Activated CD8-positive, alpha-beta memory T cell treated with anti-CD3 and anti-CD28 coated beads, Interleukin-2, amount 10 ng/mL, durations not matched to agents 7 days and 5 days (primary cell): ENCODE measurements around the gene CCDC142. TPM values are rescaled to one million over a fixed set of nuclear protein-coding genes. Genes with fewer than 3 reads are reported as not detected.

Source experiments
- ATAC-seq: fragments of 150-1000 bp; cut with Tn5 transposase; one replicate; pipeline ENCODE4 v1.10.0; 2021; ENCODE audit warnings: moderate library complexity
- CTCF ChIA-PET: fragments of 350-600 bp; sonication (Branson Sonifier 250); formaldehyde crosslinking; loops from one replicate; lab custom pipeline; 2021; ENCODE audit warnings: antibody characterized with exemption; lab: Charles Lee
- DNase-seq: peaks from one replicate; pipeline ENCODE4 v3.0.0-alpha.2; 2020
- H3K27ac Mint-ChIP-seq: one replicate; pipeline ENCODE4 v1.8.0; 2021; ENCODE audit warnings: mild to moderate bottlenecking, mixed read lengths
- H3K27me3 Mint-ChIP-seq: one replicate; pipeline ENCODE4 v1.8.0; 2021; ENCODE audit warnings: mixed read lengths
- H3K36me3 Mint-ChIP-seq: one replicate; pipeline ENCODE4 v1.8.0; 2021; ENCODE audit warnings: mild to moderate bottlenecking, mixed read lengths
- H3K4me1 Mint-ChIP-seq: one replicate; pipeline ENCODE4 v1.8.0; 2021; ENCODE audit warnings: mixed read lengths
- H3K4me3 Mint-ChIP-seq: one replicate; pipeline ENCODE4 v1.8.0; 2021; ENCODE audit warnings: mild to moderate bottlenecking, moderate library complexity, mixed read lengths
- H3K9me3 Mint-ChIP-seq: one replicate; pipeline ENCODE4 v1.8.0; 2022; ENCODE audit warnings: low read depth, mixed read lengths
- total RNA-seq, 2 experiments: library from RNA; stranded (reverse); gene quantifications; one replicate each; pipeline ENCODE4 v1.2.3, GENCODE V29; 2021

The CCDC142 gene
- total RNA-seq, 2 experiments from 2014 or later, result 26.5 to 29.5 TPM

DNA sequence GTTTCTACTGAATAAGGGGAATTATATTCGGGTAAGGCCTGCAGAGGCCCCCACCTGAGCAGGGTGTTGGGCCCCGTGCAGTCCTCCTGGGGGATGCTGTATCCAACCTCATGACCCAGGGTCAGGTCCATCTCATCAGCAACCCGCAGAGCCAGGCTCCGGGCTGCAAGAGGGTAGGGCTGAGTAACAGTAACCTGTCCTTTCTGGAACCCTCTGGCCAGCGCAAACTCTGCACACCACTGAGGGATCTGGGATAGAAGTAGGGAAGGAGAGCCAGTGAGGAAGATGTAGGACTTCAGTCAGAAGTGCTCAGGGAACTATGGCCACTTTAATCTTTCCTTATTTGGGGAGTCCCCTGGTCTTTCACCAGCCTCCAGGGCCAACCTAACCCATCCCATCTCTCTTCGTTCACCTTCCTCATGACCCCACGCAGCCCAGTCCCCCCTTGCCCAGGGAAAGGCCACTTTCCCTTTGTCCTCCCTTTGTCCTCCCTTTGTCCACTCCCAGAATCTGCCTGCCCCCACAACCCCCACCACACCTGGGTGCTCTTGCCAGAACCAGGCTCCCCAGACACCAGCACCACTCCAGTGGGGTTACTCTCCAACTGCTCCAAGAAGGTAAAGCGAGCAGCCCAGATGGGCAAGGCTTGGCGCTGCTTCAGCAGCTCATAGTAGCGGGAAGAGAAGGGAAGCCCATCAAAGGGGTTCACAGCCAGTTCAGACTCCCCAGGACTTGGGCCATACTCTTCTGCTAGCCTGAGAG lies 42.3 kb upstream of the CCDC142 start:
- Mint-ChIP-seq H3K4me3 (no peak overlapping the region), H3K4me1 (peaks cover 26% of the 10 kb centered on the region), H3K9me3 (no peaks in the 10 kb centered on the region), H3K27ac (no peak overlapping the region), H3K27me3 (peaks cover 12% of the 10 kb centered on the region), H3K36me3 (peaks cover 33% of the 10 kb centered on the region)
- ATAC-seq, result no peak
- CTCF ChIA-PET, result interaction anchor here (1.6 to 1.9 kb wide), 2 partner anchors 11 to 42 kb away, joined by 4 to 5 read pairs; partner anchors contain the start of genes CCDC142, TLX2 and TTC31
- DNase-seq, result no peak

DNA sequence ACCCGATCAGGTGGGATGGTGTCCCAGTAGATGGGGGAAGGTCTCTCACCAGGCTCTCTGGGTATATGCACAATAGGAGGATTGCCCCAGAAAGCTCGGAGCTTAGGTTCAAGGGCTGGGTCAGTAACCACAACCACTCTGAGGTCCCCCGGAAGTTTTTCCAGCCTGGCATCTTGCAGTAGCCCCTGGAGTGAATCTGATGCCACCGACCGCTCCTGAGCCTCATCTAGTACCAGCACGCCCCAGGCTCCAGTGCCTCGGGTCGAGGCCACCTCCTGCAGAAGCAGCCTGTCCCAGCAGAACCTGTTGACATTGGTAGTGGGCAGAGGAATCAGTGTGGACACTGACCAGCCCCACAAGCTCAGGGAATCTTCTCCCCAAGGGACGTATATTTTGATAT lies 41.2 kb upstream of the CCDC142 start:
- no peaks in the 10 kb centered on the region for H3K9me3 Mint-ChIP-seq
- peaks cover 32% of the 10 kb centered on the region for H3K36me3 Mint-ChIP-seq
- DNase-seq, result no peak
- no peak for ATAC-seq
- peaks cover 26% of the 10 kb centered on the region for H3K4me1 Mint-ChIP-seq
- CTCF ChIA-PET, result no interaction called here
- H3K27me3 Mint-ChIP-seq, result peaks cover 23% of the 10 kb centered on the region
- H3K27ac Mint-ChIP-seq, result no peak overlapping the region
- no peak overlapping the region for H3K4me3 Mint-ChIP-seq

- Mint-ChIP-seq H3K36me3 (peaks cover 19% of the 10 kb centered on the region), H3K27ac (no peak overlapping the region), H3K4me1 (peaks cover 11% of the 10 kb centered on the region), H3K9me3 (no peaks in the 10 kb centered on the region), H3K27me3 (peaks cover 38% of the 10 kb centered on the region), H3K4me3 (no peak overlapping the region)
- DNase-seq (no peak), ATAC-seq (peak; percentile 28)
- CTCF ChIA-PET, result interaction anchor here (1.2 to 1.8 kb wide), 4 partner anchors 10 to 63 kb away, joined by 3 to 8 read pairs (median 4); no protein-coding TSS in a partner anchor
Observed at GRCh38 chr2:74522516-74522915, 39.7 kb upstream of the CCDC142 start.

DNA sequence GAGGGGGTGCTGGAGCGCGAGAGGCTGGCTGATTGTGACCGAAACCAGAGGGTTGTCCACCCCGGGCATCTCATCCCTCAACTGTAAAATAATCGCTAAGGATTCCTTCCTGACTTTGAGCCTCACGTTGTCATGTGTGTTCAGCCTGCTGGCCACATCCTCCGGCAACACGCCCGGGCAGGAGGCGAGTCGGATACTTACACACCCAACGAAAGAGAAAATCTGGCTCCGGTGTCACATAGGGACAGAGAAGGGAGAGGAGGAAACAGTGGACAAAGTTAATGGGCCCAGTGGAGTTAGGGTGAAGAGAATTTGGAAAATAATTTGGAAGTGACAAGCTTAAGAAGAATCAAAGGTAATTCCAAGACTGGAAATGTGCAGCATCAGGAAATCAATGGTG lies 33.9 kb upstream of the CCDC142 start:
- ATAC-seq (no peak), DNase-seq (no peak)
- Mint-ChIP-seq H3K4me3 (peak overlapping the region; percentile 62), H3K4me1 (peaks cover 27% of the 10 kb centered on the region), H3K27me3 (peaks cover 81% of the 10 kb centered on the region), H3K9me3 (no peaks in the 10 kb centered on the region), H3K36me3 (peaks cover 5% of the 10 kb centered on the region), H3K27ac (peak overlapping the region; percentile 23)
- CTCF ChIA-PET, result interaction anchor here (0.9 to 3.4 kb wide), 4 partner anchors 10 to 34 kb away, joined by 4 to 12 read pairs (median 6); partner anchors contain the start of genes AUP1, CCDC142, DQX1 and HTRA2

GRCh38 chr2:74515981-74516633 lies 33.3 kb upstream of the CCDC142 start:
- Mint-ChIP-seq H3K36me3 (peaks cover 5% of the 10 kb centered on the region), H3K4me1 (peaks cover 32% of the 10 kb centered on the region), H3K27ac (no peak overlapping the region), H3K27me3 (peaks cover 86% of the 10 kb centered on the region), H3K4me3 (peak overlapping the region; percentile 62), H3K9me3 (no peaks in the 10 kb centered on the region)
- DNase-seq (peak; percentile 83), ATAC-seq (peak; percentile 82)
- CTCF ChIA-PET, result interaction anchor here (0.9 to 4.2 kb wide), 5 partner anchors 9 to 33 kb away, joined by 4 to 21 read pairs (median 7); partner anchors contain the start of genes AUP1, CCDC142, DQX1 and HTRA2

- peaks cover 84% of the 10 kb centered on the region for H3K27me3 Mint-ChIP-seq
Observed at GRCh38 chr2:74515271-74515980, 32.6 kb upstream of the CCDC142 start.

DNA sequence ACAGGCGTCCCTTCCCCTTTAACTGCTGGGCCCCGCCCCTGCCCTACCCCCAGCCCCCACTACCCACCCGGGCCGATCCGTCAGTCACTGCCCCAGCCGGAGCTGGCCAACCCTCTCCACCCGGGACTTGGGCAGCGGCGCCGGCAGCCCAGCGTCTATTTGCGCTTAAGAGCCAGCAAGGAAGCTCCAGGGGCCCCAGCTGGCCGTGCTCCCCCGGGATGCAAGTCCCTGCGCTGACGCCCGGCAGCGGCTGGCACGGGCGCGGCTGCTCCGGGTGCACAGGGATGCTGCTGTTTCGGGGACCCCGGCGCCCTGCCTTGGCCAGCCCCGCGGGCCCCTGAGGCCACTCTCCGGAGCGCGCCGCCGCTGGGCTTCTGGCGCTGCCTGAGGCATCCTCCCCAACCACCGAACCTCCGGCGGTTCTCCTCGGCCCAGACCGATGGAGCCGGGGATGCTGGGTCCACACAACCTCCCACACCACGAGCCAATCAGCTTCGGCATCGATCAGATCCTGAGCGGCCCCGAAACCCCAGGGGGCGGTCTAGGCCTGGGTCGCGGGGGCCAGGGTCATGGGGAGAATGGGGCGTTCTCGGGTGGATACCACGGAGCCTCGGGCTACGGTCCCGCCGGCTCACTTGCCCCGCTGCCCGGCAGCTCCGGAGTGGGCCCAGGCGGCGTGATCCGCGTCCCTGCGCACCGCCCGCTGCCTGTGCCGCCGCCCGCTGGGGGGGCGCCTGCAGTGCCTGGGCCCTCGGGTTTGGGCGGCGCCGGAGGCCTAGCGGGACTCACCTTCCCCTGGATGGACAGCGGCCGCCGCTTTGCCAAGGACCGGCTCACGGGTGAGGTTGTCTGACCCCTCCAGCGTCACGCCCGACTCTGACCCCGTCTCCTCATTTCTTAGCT lies 31.8 kb upstream of the CCDC142 start, which contains the start of gene TLX2:
Gene TLX2 (plus strand): TSS at position 83 of the 903 bp plus-strand sequence. CDS start 357 bp downstream, at position 440.
- no peak within 1 kb of the TSS for H3K27ac Mint-ChIP-seq
- peak; percentile 29 for ATAC-seq
- H3K4me3 Mint-ChIP-seq, result peak within 1 kb of the TSS; percentile 62
- H3K4me1 Mint-ChIP-seq, result peaks cover 39% of the 10 kb centered on the region
- no peaks in the 10 kb centered on the region for H3K9me3 Mint-ChIP-seq
- peaks cover 5% of the 10 kb centered on the region for H3K36me3 Mint-ChIP-seq
- no peak for DNase-seq
- CTCF ChIA-PET, result interaction anchor here (0.8 to 4.2 kb wide), 8 partner anchors 8 to 72 kb away, joined by 3 to 21 read pairs (median 4); partner anchors contain the start of genes AUP1, DQX1 and HTRA2
- peaks cover 78% of the 10 kb centered on the region for H3K27me3 Mint-ChIP-seq

More at GRCh38 chr2:74515271-74515980, 32.6 kb upstream of the CCDC142 start:
- Mint-ChIP-seq H3K27ac (no peak overlapping the region), H3K4me3 (peak overlapping the region; percentile 62), H3K9me3 (no peaks in the 10 kb centered on the region), H3K36me3 (peaks cover 5% of the 10 kb centered on the region), H3K4me1 (peaks cover 35% of the 10 kb centered on the region)
- CTCF ChIA-PET, result interaction anchor here (1.4 to 4.2 kb wide), 5 partner anchors 9 to 71 kb away, joined by 3 to 21 read pairs (median 4); partner anchors contain the start of genes AUP1 and HTRA2
- no peak for DNase-seq
- no peak for ATAC-seq

GRCh38 chr2:74513605-74514367 lies 31.0 kb upstream of the CCDC142 start:
- H3K9me3 Mint-ChIP-seq, result no peaks in the 10 kb centered on the region
- ATAC-seq (peak; percentile 44), DNase-seq (no peak)
- CTCF ChIA-PET, result interaction anchor here (0.8 to 4.2 kb wide), 8 partner anchors 10 to 73 kb away, joined by 3 to 21 read pairs (median 4); partner anchors contain the start of genes DQX1 and LBX2
- peaks cover 70% of the 10 kb centered on the region for H3K27me3 Mint-ChIP-seq
- H3K27ac Mint-ChIP-seq, result no peak overlapping the region
- H3K4me3 Mint-ChIP-seq, result peak overlapping the region; percentile 46
- H3K36me3 Mint-ChIP-seq, result peaks cover 5% of the 10 kb centered on the region
- peaks cover 39% of the 10 kb centered on the region for H3K4me1 Mint-ChIP-seq

GRCh38 chr2:74512744-74513604 lies 30.2 kb upstream of the CCDC142 start:
- Mint-ChIP-seq H3K9me3 (no peaks in the 10 kb centered on the region), H3K36me3 (peaks cover 5% of the 10 kb centered on the region), H3K27me3 (peaks cover 62% of the 10 kb centered on the region), H3K27ac (no peak overlapping the region), H3K4me1 (peaks cover 45% of the 10 kb centered on the region), H3K4me3 (peak overlapping the region; percentile 46)
- CTCF ChIA-PET, result interaction anchor here (0.7 to 4.2 kb wide), 5 partner anchors 9 to 53 kb away, joined by 3 to 21 read pairs (median 4); partner anchors contain the start of gene LBX2
- ATAC-seq, result no peak
- DNase-seq, result no peak

- H3K36me3 Mint-ChIP-seq, result peaks cover 3% of the 10 kb centered on the region
- DNase-seq (no peak), ATAC-seq (no peak)
- no peak overlapping the region for H3K27ac Mint-ChIP-seq
- CTCF ChIA-PET, result interaction anchor here (4.2 kb wide), 1 partner anchor 7 kb away, joined by 21 read pairs; no protein-coding TSS in a partner anchor
- H3K4me3 Mint-ChIP-seq, result no peak overlapping the region
- H3K4me1 Mint-ChIP-seq, result peaks cover 48% of the 10 kb centered on the region
- H3K27me3 Mint-ChIP-seq, result peaks cover 45% of the 10 kb centered on the region
- no peaks in the 10 kb centered on the region for H3K9me3 Mint-ChIP-seq
Observed at GRCh38 chr2:74511104-74511989, 28.5 kb upstream of the CCDC142 start.
